Naive thymus-derived CD4-positive, alpha-beta T cell (primary cell): Measurements from ENCODE around the gene POC1A. TPM values are rescaled to one million over a fixed set of nuclear protein-coding genes. Genes with fewer than 3 reads are reported as not detected.

Source experiments
- ATAC-seq: fragments of 150-1000 bp; cut with Tn5 transposase; 2 replicates; pipeline ENCODE4 v1.10.0; 2021; ENCODE audit warnings: mild to moderate bottlenecking, moderate library complexity
- CTCF ChIA-PET: fragments of 350-600 bp; sonication (Branson Sonifier 250); formaldehyde crosslinking; loops from one replicate; lab custom pipeline; 2021; ENCODE audit warnings: antibody characterized with exemption; lab: Charles Lee
- POLR2A ChIA-PET: fragments of 350-600 bp; sonication (Branson Sonifier 250); formaldehyde crosslinking; loops from one replicate; lab custom pipeline; 2021; ENCODE audit warnings: antibody characterized with exemption, inconsistent platforms; lab: Charles Lee
- DNase-seq, 9 donors: peaks; one replicate each; pipeline versions ENCODE4 v3.0.0 to v3.0.0-alpha.2; 2020 to 2022; ENCODE audit warnings: mixed read lengths in 1 of 9
- H3K27ac ChIP-seq: one replicate; pipeline ENCODE4 v1.7.0; 2013; ENCODE audit warnings: mild to moderate bottlenecking, low read depth, low read length, moderate library complexity
- H3K27me3 ChIP-seq, 2 donors: one replicate each; pipeline ENCODE4 v1.7.0; 2013; ENCODE audit warnings: low read length in 2 of 2, mild to moderate bottlenecking in 2 of 2, moderate library complexity in 2 of 2; ENCODE audit not compliant: control insufficient read depth in 2 of 2, insufficient read depth in 2 of 2
- H3K36me3 ChIP-seq, 3 experiments: 1 replicate in 2 of 3; 2 replicates in 1 of 3; pipeline ENCODE4 v1.7.0; 2013; ENCODE audit warnings: low read length in 3 of 3, mild to moderate bottlenecking in 3 of 3, moderate library complexity in 1 of 3; ENCODE audit not compliant: insufficient read depth in 3 of 3, control insufficient read depth in 2 of 3
- H3K4me1 ChIP-seq, 2 donors: one replicate each; pipeline ENCODE4 v1.7.0; 2013; ENCODE audit warnings: low read length in 2 of 2, mild to moderate bottlenecking in 2 of 2, moderate library complexity in 1 of 2; ENCODE audit not compliant: control insufficient read depth in 2 of 2, insufficient read depth in 2 of 2
- H3K4me3 ChIP-seq: 2 replicates; pipeline ENCODE4 v1.7.0; 2013; ENCODE audit warnings: mild to moderate bottlenecking, low read length
- H3K9me3 ChIP-seq, 3 experiments: 1 replicate in 2 of 3; 2 replicates in 1 of 3; pipeline ENCODE4 v1.7.0; 2013; ENCODE audit warnings: low read length in 3 of 3; ENCODE audit not compliant: control insufficient read depth in 2 of 3
- H3K27ac Mint-ChIP-seq, 9 donors: one replicate each; pipeline ENCODE4 v1.8.0; 2020 to 2022; ENCODE audit warnings: mixed read lengths in 9 of 9, mild to moderate bottlenecking in 8 of 9, moderate library complexity in 5 of 9, inconsistent platforms in 2 of 9
- H3K27me3 Mint-ChIP-seq, 5 donors: one replicate each; pipeline ENCODE4 v1.8.0; 2021 to 2022; ENCODE audit warnings: mixed read lengths in 5 of 5, mild to moderate bottlenecking in 1 of 5
- H3K36me3 Mint-ChIP-seq, 5 donors: one replicate each; pipeline ENCODE4 v1.8.0; 2020 to 2022; ENCODE audit warnings: mixed read lengths in 5 of 5, mild to moderate bottlenecking in 3 of 5, inconsistent platforms in 1 of 5
- H3K4me1 Mint-ChIP-seq, 7 donors: one replicate each; pipeline ENCODE4 v1.8.0; 2020 to 2022; ENCODE audit warnings: mixed read lengths in 7 of 7, mild to moderate bottlenecking in 3 of 7, inconsistent platforms in 1 of 7
- H3K4me3 Mint-ChIP-seq, 10 donors: one replicate each; pipeline ENCODE4 v1.8.0; 2020 to 2022; ENCODE audit warnings: mild to moderate bottlenecking in 10 of 10, mixed read lengths in 10 of 10, moderate library complexity in 6 of 10, inconsistent platforms in 2 of 10
- H3K9me3 Mint-ChIP-seq, 11 donors: one replicate each; pipeline ENCODE4 v1.8.0; 2020 to 2022; ENCODE audit warnings: mixed read lengths in 11 of 11, mild to moderate bottlenecking in 4 of 11, inconsistent platforms in 1 of 11, moderate library complexity in 1 of 11
- intact Hi-C, 2 donors: fragments of 100-400 bp; cut with micrococcal nuclease; formaldehyde crosslinking; loops; one replicate each; pipeline ENCODE4 v1.15.1; 2023
- polyA plus RNA-seq, 2 donors: library from polyadenylated mRNA; unstranded; fragments of 300-500 nt; fragmentation: Illumina TruSeq; gene quantifications; one replicate each; pipeline ENCODE4 v1.2.3, GENCODE V29; 2021
- total RNA-seq, 6 experiments: library from RNA in 5 of 6; stranded (reverse) in 5 of 6; gene quantifications; 1 replicate in 5 of 6; 2 replicates in 1 of 6; pipeline ENCODE4 v1.2.3 and lab custom pipeline; 2021 to 2026

Gene POC1A
- total and polyA plus RNA-seq, 7 experiments from 2014 or later = 0.58 to 19.7 (median 1.3) TPM

DNA sequence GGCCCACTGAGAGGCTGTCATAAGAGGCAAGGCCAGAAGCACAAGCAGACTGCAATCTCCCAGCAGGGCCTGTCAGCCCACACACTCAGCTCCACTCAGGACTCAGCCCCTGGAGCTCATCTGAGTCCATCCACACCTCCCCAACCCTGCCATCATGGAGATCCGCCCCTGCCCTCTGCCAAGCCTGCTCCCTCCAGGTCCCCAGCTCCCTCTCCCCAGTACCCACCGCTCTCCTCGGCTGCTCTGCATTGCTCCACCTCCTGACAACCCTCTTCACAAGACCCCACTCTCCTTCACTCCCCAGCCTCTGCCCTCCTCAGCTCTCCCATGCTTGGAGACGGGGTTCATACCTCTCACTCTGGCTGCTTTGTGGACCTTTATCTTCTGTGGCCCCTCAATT lies 11.1 kb downstream of the POC1A start:
- H3K4me3 ChIP-seq = no peak overlapping the region
- no peaks in the 10 kb centered on the region for H3K27me3 ChIP-seq
- Mint-ChIP-seq H3K4me3 (no peak overlapping the region), H3K27me3 (no peaks in the 10 kb centered on the region), H3K36me3 (peaks cover 0 to 6% (median 0%) of the 10 kb centered on the region in 5 donors), H3K9me3 (no peaks in the 10 kb centered on the region), H3K27ac (peak overlapping the region in 1 of 9 donors; percentile 7), H3K4me1 (peaks cover 5 to 10% (median 7%) of the 10 kb centered on the region in 7 donors)
- H3K27ac ChIP-seq = no peak overlapping the region
- no peak for DNase-seq
- intact Hi-C loops = loop anchor here in 1 of 2 donors (10.0 kb wide), 1 partner anchor 428 kb away; no protein-coding TSS in a partner anchor
- H3K9me3 ChIP-seq = no peaks in the 10 kb centered on the region
- no peak for ATAC-seq
- POLR2A ChIA-PET = interaction anchor here (0.6 to 1.1 kb wide), 2 partner anchors 21 to 140 kb away, joined by 3 read pairs; no protein-coding TSS in a partner anchor
- peaks cover 5 to 6% of the 10 kb centered on the region in 2 donors for H3K4me1 ChIP-seq
- H3K36me3 ChIP-seq = no peaks in the 10 kb centered on the region
- CTCF ChIA-PET = interaction anchor here (0.7 to 2.6 kb wide), 4 partner anchors 17 to 141 kb away, joined by 3 to 33 read pairs (median 4); no protein-coding TSS in a partner anchor

DNA sequence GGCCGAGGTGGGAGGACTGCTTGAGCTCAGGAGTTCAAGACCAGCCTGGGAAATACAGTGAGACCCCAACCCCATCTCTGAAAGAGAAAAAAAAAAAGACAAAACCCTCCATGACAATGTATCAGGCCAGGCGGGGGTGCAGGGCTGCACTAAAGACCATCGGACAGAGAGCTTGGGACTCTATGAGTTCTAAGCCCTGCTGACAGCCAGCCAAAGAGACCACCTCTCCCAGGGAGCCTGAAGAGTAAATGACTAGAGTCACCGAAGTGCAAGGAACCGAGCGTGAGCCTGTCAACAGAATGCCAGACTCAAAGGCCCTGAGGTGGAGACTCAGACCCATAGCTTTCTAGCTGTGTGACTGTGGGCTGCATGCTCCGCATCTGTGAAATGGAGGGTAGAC lies 12.5 kb downstream of the POC1A start:
- H3K9me3 Mint-ChIP-seq = no peaks in the 10 kb centered on the region
- ATAC-seq = no peak
- ChIA-PET CTCF (interaction anchor here (2.6 kb wide), 1 partner anchor 140 kb away, joined by 33 read pairs; no protein-coding TSS in a partner anchor), POLR2A (interaction anchor here (0.6 to 0.7 kb wide), 2 partner anchors 19 to 89 kb away, joined by 3 read pairs; no protein-coding TSS in a partner anchor)
- no peak overlapping the region for H3K4me3 Mint-ChIP-seq
- H3K27me3 ChIP-seq = no peaks in the 10 kb centered on the region
- H3K36me3 Mint-ChIP-seq = peaks cover 0 to 5% (median 0%) of the 10 kb centered on the region in 5 donors
- no peak overlapping the region for H3K4me3 ChIP-seq
- H3K4me1 ChIP-seq = peaks cover 5 to 6% of the 10 kb centered on the region in 2 donors
- intact Hi-C loops = loop anchor here in 1 of 2 donors (10.0 kb wide), 1 partner anchor 427 kb away; no protein-coding TSS in a partner anchor
- peaks cover 5 to 10% (median 7%) of the 10 kb centered on the region in 7 donors for H3K4me1 Mint-ChIP-seq
- no peaks in the 10 kb centered on the region for H3K27me3 Mint-ChIP-seq
- H3K27ac Mint-ChIP-seq = no peak overlapping the region
- DNase-seq = no peak
- no peaks in the 10 kb centered on the region for H3K36me3 ChIP-seq
- no peaks in the 10 kb centered on the region for H3K9me3 ChIP-seq
- H3K27ac ChIP-seq = no peak overlapping the region

- peak overlapping the region in 1 of 10 donors; percentile 30 for H3K4me3 Mint-ChIP-seq
- Histone ChIP-seq H3K27ac (no peak overlapping the region), H3K9me3 (no peaks in the 10 kb centered on the region), H3K4me1 (peaks cover 5 to 6% of the 10 kb centered on the region in 2 donors), H3K4me3 (no peak overlapping the region), H3K27me3 (no peaks in the 10 kb centered on the region), H3K36me3 (no peaks in the 10 kb centered on the region)
- no peak for ATAC-seq
- peaks cover 5 to 10% (median 7%) of the 10 kb centered on the region in 7 donors for H3K4me1 Mint-ChIP-seq
- H3K36me3 Mint-ChIP-seq = peaks cover 0 to 5% (median 0%) of the 10 kb centered on the region in 5 donors
- no peaks in the 10 kb centered on the region for H3K27me3 Mint-ChIP-seq
- no peak for DNase-seq
- ChIA-PET POLR2A (no interaction called here), CTCF (interaction anchor here (0.6 kb wide), 1 partner anchor 23 kb away, joined by 3 read pairs; no protein-coding TSS in a partner anchor)
- no peaks in the 10 kb centered on the region for H3K9me3 Mint-ChIP-seq
- intact Hi-C loops = loop anchor here in 1 of 2 donors (10.0 kb wide), 1 partner anchor 426 kb away; no protein-coding TSS in a partner anchor
- no peak overlapping the region for H3K27ac Mint-ChIP-seq
Observed at GRCh38 chr3:52140769-52141168, 13.5 kb downstream of the POC1A start.

DNA sequence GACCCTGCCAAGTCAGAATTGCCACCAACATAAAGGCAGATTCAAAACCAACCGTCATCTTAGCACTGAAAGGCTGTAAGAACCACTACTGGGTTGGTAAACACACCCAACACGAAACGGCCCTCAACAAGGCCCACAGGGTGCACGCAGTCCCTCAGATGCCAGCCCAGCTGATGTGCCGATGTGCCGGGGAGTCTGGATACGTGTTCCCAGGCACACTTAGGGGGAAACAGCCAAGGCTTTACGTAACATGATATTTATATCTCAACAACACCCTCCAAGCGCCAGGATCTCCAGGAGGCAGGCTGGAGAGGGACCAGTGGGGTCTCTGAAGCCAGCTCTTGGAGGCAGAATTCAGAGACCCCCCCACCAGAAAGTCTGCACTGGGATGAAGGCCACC lies 14.2 kb downstream of the POC1A start:
- no peak for DNase-seq
- H3K9me3 Mint-ChIP-seq = no peaks in the 10 kb centered on the region
- no peak overlapping the region for H3K27ac ChIP-seq
- no peak overlapping the region for H3K4me3 Mint-ChIP-seq
- H3K27me3 Mint-ChIP-seq = no peaks in the 10 kb centered on the region
- ChIA-PET CTCF (interaction anchor here (1.0 to 1.2 kb wide), 2 partner anchors 17 to 639 kb away, joined by 3 read pairs; no protein-coding TSS in a partner anchor), POLR2A (no interaction called here)
- H3K36me3 Mint-ChIP-seq = peaks cover 0 to 5% (median 0%) of the 10 kb centered on the region in 5 donors
- H3K4me1 ChIP-seq = peaks cover 5 to 6% of the 10 kb centered on the region in 2 donors
- H3K36me3 ChIP-seq = no peaks in the 10 kb centered on the region
- peaks cover 5 to 10% (median 7%) of the 10 kb centered on the region in 7 donors for H3K4me1 Mint-ChIP-seq
- no peaks in the 10 kb centered on the region for H3K27me3 ChIP-seq
- ATAC-seq = no peak
- H3K4me3 ChIP-seq = no peak overlapping the region
- intact Hi-C loops = loop anchor here in 1 of 2 donors (10.0 kb wide), 1 partner anchor 425 kb away; no protein-coding TSS in a partner anchor
- H3K9me3 ChIP-seq = no peaks in the 10 kb centered on the region
- no peak overlapping the region for H3K27ac Mint-ChIP-seq

DNA sequence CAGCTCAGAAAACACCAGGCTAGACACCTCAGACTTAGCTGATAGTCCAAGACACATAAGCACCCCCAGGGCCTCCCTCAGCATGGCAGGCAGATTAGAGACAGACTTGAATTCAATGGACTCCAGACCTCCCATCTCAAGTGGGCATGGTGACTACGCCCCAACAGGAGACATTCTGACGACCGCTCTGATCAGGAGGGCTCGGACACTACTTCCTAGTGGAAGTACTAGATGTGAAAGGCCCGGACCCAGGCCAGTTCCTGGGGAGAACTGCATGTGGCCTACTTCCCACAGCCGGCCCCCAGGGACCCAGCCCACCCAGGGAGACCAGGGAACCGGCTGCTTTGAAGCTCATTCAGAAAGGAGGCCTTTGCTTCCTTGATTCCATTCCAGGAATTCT lies 16.9 kb downstream of the POC1A start:
- H3K36me3 Mint-ChIP-seq = peaks cover 0 to 5% (median 0%) of the 10 kb centered on the region in 5 donors
- Histone ChIP-seq H3K9me3 (no peaks in the 10 kb centered on the region), H3K4me3 (no peak overlapping the region), H3K27me3 (no peaks in the 10 kb centered on the region), H3K27ac (no peak overlapping the region), H3K36me3 (no peaks in the 10 kb centered on the region), H3K4me1 (no peaks in the 10 kb centered on the region)
- ChIA-PET POLR2A (no interaction called here), CTCF (interaction anchor here (1.3 kb wide), 1 partner anchor 16 kb away, joined by 3 read pairs; no protein-coding TSS in a partner anchor)
- intact Hi-C loops = no loop called here
- no peak for DNase-seq
- no peaks in the 10 kb centered on the region for H3K27me3 Mint-ChIP-seq
- no peak for ATAC-seq
- H3K4me1 Mint-ChIP-seq = no peaks in the 10 kb centered on the region
- no peak overlapping the region for H3K4me3 Mint-ChIP-seq
- H3K9me3 Mint-ChIP-seq = no peaks in the 10 kb centered on the region
- H3K27ac Mint-ChIP-seq = peak overlapping the region in 2 of 9 donors; percentile 7 to 70

DNA sequence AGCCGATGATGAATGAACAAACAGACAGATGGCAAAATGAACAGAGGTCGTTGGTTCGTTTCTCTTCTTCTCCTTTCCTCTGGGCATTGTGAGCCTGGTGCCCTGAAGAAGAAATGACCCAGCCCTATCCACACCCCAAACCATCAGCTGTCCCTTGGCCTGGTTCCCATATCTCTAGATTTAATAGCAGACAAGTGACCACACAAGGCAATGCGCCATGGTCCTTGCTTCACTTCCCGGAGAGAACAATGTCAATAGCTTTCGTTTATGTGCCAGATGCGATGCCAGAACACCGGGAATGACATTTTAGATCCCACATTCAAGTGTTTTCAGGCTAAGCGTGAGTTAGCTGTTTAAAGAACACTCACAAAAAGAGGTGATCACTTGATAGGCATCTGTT lies 17.7 kb downstream of the POC1A start:
- Mint-ChIP-seq H3K27ac (peak overlapping the region in 2 of 9 donors; percentile 34 to 36), H3K36me3 (peaks cover 0 to 5% (median 0%) of the 10 kb centered on the region in 5 donors), H3K9me3 (no peaks in the 10 kb centered on the region), H3K4me1 (no peaks in the 10 kb centered on the region), H3K27me3 (no peaks in the 10 kb centered on the region), H3K4me3 (no peak overlapping the region)
- intact Hi-C loops = no loop called here
- H3K27me3 ChIP-seq = no peaks in the 10 kb centered on the region
- no peaks in the 10 kb centered on the region for H3K4me1 ChIP-seq
- no peak overlapping the region for H3K4me3 ChIP-seq
- ChIA-PET CTCF (interaction anchor here (1.3 kb wide), 1 partner anchor 15 kb away, joined by 3 read pairs; no protein-coding TSS in a partner anchor), POLR2A (interaction anchor here (0.7 kb wide), 1 partner anchor 9 kb away, joined by 4 read pairs; no protein-coding TSS in a partner anchor)
- H3K36me3 ChIP-seq = no peaks in the 10 kb centered on the region
- no peak overlapping the region for H3K27ac ChIP-seq
- H3K9me3 ChIP-seq = no peaks in the 10 kb centered on the region
- DNase-seq (no peak), ATAC-seq (no peak)
